ENCODE results near the gene BZW2. TPM values are rescaled to one million over a fixed set of nuclear protein-coding genes. Genes with fewer than 3 reads are reported as not detected.

Gene BZW2
- total and polyA plus RNA-seq, 4 experiments from 2014 or later: 18.6 to 58.7 (median 33.6) TPM

- Histone ChIP-seq H3K4me3 (ENCODE audit: low read length in 2 of 2) (no peak overlapping the region), H3K9me3 (ENCODE audit: control insufficient read depth in 1 of 2, low read length in 2 of 2) (no peaks in the 10 kb centered on the region), H3K27me3 (ENCODE audit: insufficient read depth, low read length) (no peaks in the 10 kb centered on the region), H3K27ac (ENCODE audit: low read depth, low read length) (no peak overlapping the region), H3K36me3 (ENCODE audit: insufficient read depth, low read length) (no peaks in the 10 kb centered on the region), H3K4me1 (ENCODE audit: insufficient read depth, low read length) (no peaks in the 10 kb centered on the region)
- DNase-seq: no peak
- Mint-ChIP-seq H3K36me3 (no peaks in the 10 kb centered on the region), H3K27ac (no peak overlapping the region), H3K27me3 (no peaks in the 10 kb centered on the region), H3K4me1 (peaks cover 0 to 7% (median 3%) of the 10 kb centered on the region in 4 donors), H3K4me3 (no peak overlapping the region), H3K9me3 (no peaks in the 10 kb centered on the region)
- CTCF ChIA-PET (ENCODE audit: partially characterized antibody): interaction anchor here (2.6 kb wide), 1 partner anchor 9 kb away, joined by 8 read pairs; no protein-coding TSS in a partner anchor
- POLR2A ChIA-PET (ENCODE audit: partially characterized antibody): no interaction called here
- intact Hi-C loops (cut with micrococcal nuclease): no loop called here
Observed at GRCh38 chr7:16738011-16738688, 92.2 kb downstream of the BZW2 start.

- no peaks in the 10 kb centered on the region for H3K36me3 ChIP-seq (ENCODE audit: insufficient read depth, low read length)
- no peak for DNase-seq
- no peak overlapping the region for H3K27ac ChIP-seq (ENCODE audit: low read depth, low read length)
- Mint-ChIP-seq H3K36me3 (no peaks in the 10 kb centered on the region), H3K27me3 (no peaks in the 10 kb centered on the region), H3K4me3 (no peak overlapping the region), H3K9me3 (no peaks in the 10 kb centered on the region), H3K27ac (no peak overlapping the region), H3K4me1 (no peaks in the 10 kb centered on the region)
- H3K27me3 ChIP-seq (ENCODE audit: insufficient read depth, low read length): no peaks in the 10 kb centered on the region
- H3K9me3 ChIP-seq (ENCODE audit: control insufficient read depth in 1 of 2, low read length in 2 of 2): no peaks in the 10 kb centered on the region
- CTCF ChIA-PET (ENCODE audit: partially characterized antibody): interaction anchor here (2.6 kb wide), 1 partner anchor 11 kb away, joined by 8 read pairs; no protein-coding TSS in a partner anchor
- POLR2A ChIA-PET (ENCODE audit: partially characterized antibody): no interaction called here
- no peak overlapping the region for H3K4me3 ChIP-seq (ENCODE audit: low read length in 2 of 2)
- intact Hi-C loops (cut with micrococcal nuclease): no loop called here
- no peaks in the 10 kb centered on the region for H3K4me1 ChIP-seq (ENCODE audit: insufficient read depth, low read length)
Observed at GRCh38 chr7:16739863-16740622, 94.1 kb downstream of the BZW2 start.

GRCh38 chr7:16740623-16740953, 94.6 kb downstream of the BZW2 start:
- ChIA-PET POLR2A (ENCODE audit: partially characterized antibody) (no interaction called here), CTCF (ENCODE audit: partially characterized antibody) (no interaction called here)
- intact Hi-C loops (cut with micrococcal nuclease): no loop called here
- H3K27ac ChIP-seq (ENCODE audit: low read depth, low read length): no peak overlapping the region
- Mint-ChIP-seq H3K9me3 (no peaks in the 10 kb centered on the region), H3K4me3 (no peak overlapping the region), H3K36me3 (no peaks in the 10 kb centered on the region), H3K4me1 (no peaks in the 10 kb centered on the region), H3K27ac (no peak overlapping the region), H3K27me3 (no peaks in the 10 kb centered on the region)
- no peaks in the 10 kb centered on the region for H3K4me1 ChIP-seq (ENCODE audit: insufficient read depth, low read length)
- H3K36me3 ChIP-seq (ENCODE audit: insufficient read depth, low read length): no peaks in the 10 kb centered on the region
- H3K27me3 ChIP-seq (ENCODE audit: insufficient read depth, low read length): no peaks in the 10 kb centered on the region
- no peak overlapping the region for H3K4me3 ChIP-seq (ENCODE audit: low read length in 2 of 2)
- H3K9me3 ChIP-seq (ENCODE audit: control insufficient read depth in 1 of 2, low read length in 2 of 2): no peaks in the 10 kb centered on the region
- no peak for DNase-seq

GRCh38 chr7:16740996-16741395, 95.0 kb downstream of the BZW2 start:
- ChIA-PET POLR2A (ENCODE audit: partially characterized antibody) (no interaction called here), CTCF (ENCODE audit: partially characterized antibody) (no interaction called here)
- H3K27me3 ChIP-seq (ENCODE audit: insufficient read depth, low read length): no peaks in the 10 kb centered on the region
- intact Hi-C loops (cut with micrococcal nuclease): no loop called here
- no peak overlapping the region for H3K4me3 ChIP-seq (ENCODE audit: low read length in 2 of 2)
- H3K36me3 ChIP-seq (ENCODE audit: insufficient read depth, low read length): no peaks in the 10 kb centered on the region
- no peaks in the 10 kb centered on the region for H3K9me3 Mint-ChIP-seq
- H3K27ac ChIP-seq (ENCODE audit: low read depth, low read length): no peak overlapping the region
- no peaks in the 10 kb centered on the region for H3K4me1 Mint-ChIP-seq
- H3K4me1 ChIP-seq (ENCODE audit: insufficient read depth, low read length): no peaks in the 10 kb centered on the region
- no peaks in the 10 kb centered on the region for H3K27me3 Mint-ChIP-seq
- no peaks in the 10 kb centered on the region for H3K36me3 Mint-ChIP-seq
- DNase-seq: no peak
- no peak overlapping the region for H3K27ac Mint-ChIP-seq
- H3K4me3 Mint-ChIP-seq: no peak overlapping the region
- no peaks in the 10 kb centered on the region for H3K9me3 ChIP-seq (ENCODE audit: control insufficient read depth in 1 of 2, low read length in 2 of 2)

- Mint-ChIP-seq H3K27me3 (no peaks in the 10 kb centered on the region), H3K27ac (no peak overlapping the region), H3K4me1 (no peaks in the 10 kb centered on the region), H3K36me3 (no peaks in the 10 kb centered on the region), H3K9me3 (no peaks in the 10 kb centered on the region), H3K4me3 (no peak overlapping the region)
- DNase-seq: no peak
- ChIA-PET CTCF (ENCODE audit: partially characterized antibody) (no interaction called here), POLR2A (ENCODE audit: partially characterized antibody) (no interaction called here)
- intact Hi-C loops (cut with micrococcal nuclease): no loop called here
- no peaks in the 10 kb centered on the region for H3K27me3 ChIP-seq (ENCODE audit: insufficient read depth, low read length)
- no peaks in the 10 kb centered on the region for H3K9me3 ChIP-seq (ENCODE audit: control insufficient read depth in 1 of 2, low read length in 2 of 2)
- H3K36me3 ChIP-seq (ENCODE audit: insufficient read depth, low read length): no peaks in the 10 kb centered on the region
- H3K4me3 ChIP-seq (ENCODE audit: low read length in 2 of 2): no peak overlapping the region
- H3K27ac ChIP-seq (ENCODE audit: low read depth, low read length): no peak overlapping the region
- no peaks in the 10 kb centered on the region for H3K4me1 ChIP-seq (ENCODE audit: insufficient read depth, low read length)
Observed at GRCh38 chr7:16741676-16742075, 95.7 kb downstream of the BZW2 start.

GRCh38 chr7:16742547-16742946, 96.6 kb downstream of the BZW2 start:
- H3K4me3 ChIP-seq (ENCODE audit: low read length in 2 of 2): no peak overlapping the region
- intact Hi-C loops (cut with micrococcal nuclease): no loop called here
- H3K36me3 Mint-ChIP-seq: no peaks in the 10 kb centered on the region
- no peaks in the 10 kb centered on the region for H3K4me1 ChIP-seq (ENCODE audit: insufficient read depth, low read length)
- CTCF ChIA-PET (ENCODE audit: partially characterized antibody): no interaction called here
- DNase-seq: no peak
- no peaks in the 10 kb centered on the region for H3K4me1 Mint-ChIP-seq
- H3K27me3 ChIP-seq (ENCODE audit: insufficient read depth, low read length): no peaks in the 10 kb centered on the region
- H3K27me3 Mint-ChIP-seq: peaks cover 0 to 2% of the 10 kb centered on the region in 2 donors
- H3K9me3 Mint-ChIP-seq: no peaks in the 10 kb centered on the region
- no peaks in the 10 kb centered on the region for H3K9me3 ChIP-seq (ENCODE audit: control insufficient read depth in 1 of 2, low read length in 2 of 2)
- POLR2A ChIA-PET (ENCODE audit: partially characterized antibody): no interaction called here
- H3K36me3 ChIP-seq (ENCODE audit: insufficient read depth, low read length): no peaks in the 10 kb centered on the region
- H3K4me3 Mint-ChIP-seq: no peak overlapping the region
- H3K27ac Mint-ChIP-seq: no peak overlapping the region
- no peak overlapping the region for H3K27ac ChIP-seq (ENCODE audit: low read depth, low read length)

GRCh38 chr7:16743236-16743635, 97.3 kb downstream of the BZW2 start:
- Histone ChIP-seq H3K27ac (ENCODE audit: low read depth, low read length) (no peak overlapping the region), H3K4me1 (ENCODE audit: insufficient read depth, low read length) (no peaks in the 10 kb centered on the region), H3K4me3 (ENCODE audit: low read length in 2 of 2) (no peak overlapping the region), H3K36me3 (ENCODE audit: insufficient read depth, low read length) (no peaks in the 10 kb centered on the region), H3K27me3 (ENCODE audit: insufficient read depth, low read length) (no peaks in the 10 kb centered on the region), H3K9me3 (ENCODE audit: control insufficient read depth in 1 of 2, low read length in 2 of 2) (no peaks in the 10 kb centered on the region)
- POLR2A ChIA-PET (ENCODE audit: partially characterized antibody): no interaction called here
- Mint-ChIP-seq H3K4me1 (no peaks in the 10 kb centered on the region), H3K27ac (no peak overlapping the region), H3K9me3 (no peaks in the 10 kb centered on the region), H3K27me3 (peaks cover 0 to 2% of the 10 kb centered on the region in 2 donors), H3K4me3 (no peak overlapping the region), H3K36me3 (no peaks in the 10 kb centered on the region)
- intact Hi-C loops (cut with micrococcal nuclease): no loop called here
- CTCF ChIA-PET (ENCODE audit: partially characterized antibody): interaction anchor here (1.2 kb wide), 1 partner anchor 28 kb away, joined by 3 read pairs; no protein-coding TSS in a partner anchor
- DNase-seq: no peak
